HFFc6 (cell line): Measurements from ENCODE around the gene AADAT. TPM values are rescaled to one million over a fixed set of nuclear protein-coding genes. Genes with fewer than 3 reads are reported as not detected.

Experiments used
- DNase-seq: peaks from one replicate; pipeline ENCODE4 v3.0.0-alpha.2; 2018
- H3K27ac Mint-ChIP-seq: 2 replicates; pipeline ENCODE4 v1.8.0; 2020; ENCODE audit warnings: mild to moderate bottlenecking, mixed read lengths
- H3K27me3 Mint-ChIP-seq: 2 replicates; pipeline ENCODE4 v1.8.0; 2021; ENCODE audit warnings: mild to moderate bottlenecking, moderate library complexity, mixed read lengths; ENCODE audit not compliant: insufficient read depth
- H3K36me3 Mint-ChIP-seq: 2 replicates; pipeline ENCODE4 v1.8.0; 2021; ENCODE audit warnings: low read depth, mixed read lengths
- H3K4me1 Mint-ChIP-seq: 2 replicates; pipeline ENCODE4 v1.8.0; 2020; ENCODE audit warnings: low read depth, mixed read lengths
- H3K4me3 Mint-ChIP-seq: 2 replicates; pipeline ENCODE4 v1.8.0; 2020; ENCODE audit warnings: mild to moderate bottlenecking, moderate library complexity, mixed read lengths
- H3K9me3 Mint-ChIP-seq: 2 replicates; pipeline ENCODE4 v1.8.0; 2020; ENCODE audit warnings: mild to moderate bottlenecking, mixed read lengths
- total RNA-seq, 6 experiments: library from RNA; stranded (reverse); fragmentation: NEBNext Ultra II Directional; extraction: Animal tissue kit (Norgen Biotek cat#: 25700); gene quantifications; 2 replicates in 1 of 6; 3 replicates in 5 of 6; pipeline ENCODE4 v1.2.3, GENCODE V29; 2021
- TF ChIP-seq, protein P1 (sequence below): fragments of 200-600 bp; sonication (generic); IDR thresholded peaks from 2 replicates; pipeline ENCODE4 v1.5.0; 2021; ENCODE audit warnings: antibody characterized with exemption, mild to moderate bottlenecking

The AADAT gene
- total RNA-seq, 6 experiments from 2014 or later, result 5.6 to 6.6 (median 6.0) TPM

DNA sequence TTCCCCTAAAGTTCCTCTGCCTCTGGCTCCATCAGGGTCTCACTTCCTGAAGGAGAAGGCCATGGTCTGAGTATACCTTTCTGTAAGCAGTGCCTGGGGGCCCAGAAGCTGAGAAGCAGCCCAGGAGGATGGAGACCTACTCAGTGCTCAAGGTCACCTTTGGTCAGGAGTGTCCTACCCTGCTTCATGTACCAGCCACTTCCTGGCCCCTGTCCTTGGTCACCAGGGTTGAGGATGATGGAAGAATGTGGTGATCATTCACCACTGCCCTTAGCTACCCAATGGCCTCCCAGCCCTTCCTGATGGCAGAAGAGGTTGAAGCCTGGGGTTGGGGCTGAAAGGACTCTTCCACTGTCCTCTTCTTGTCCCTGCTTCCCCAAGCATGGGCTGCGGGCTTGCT lies 54.5 kb downstream of the AADAT start:
- H3K4me1 Mint-ChIP-seq, result peaks cover 2% of the 10 kb centered on the region; the same call in 1 of the 2 replicates
- H3K9me3 Mint-ChIP-seq, result no peaks in the 10 kb centered on the region
- no peak overlapping the region for H3K4me3 Mint-ChIP-seq
- no peak overlapping the region for H3K27ac Mint-ChIP-seq
- TF ChIP-seq, protein P1, sequence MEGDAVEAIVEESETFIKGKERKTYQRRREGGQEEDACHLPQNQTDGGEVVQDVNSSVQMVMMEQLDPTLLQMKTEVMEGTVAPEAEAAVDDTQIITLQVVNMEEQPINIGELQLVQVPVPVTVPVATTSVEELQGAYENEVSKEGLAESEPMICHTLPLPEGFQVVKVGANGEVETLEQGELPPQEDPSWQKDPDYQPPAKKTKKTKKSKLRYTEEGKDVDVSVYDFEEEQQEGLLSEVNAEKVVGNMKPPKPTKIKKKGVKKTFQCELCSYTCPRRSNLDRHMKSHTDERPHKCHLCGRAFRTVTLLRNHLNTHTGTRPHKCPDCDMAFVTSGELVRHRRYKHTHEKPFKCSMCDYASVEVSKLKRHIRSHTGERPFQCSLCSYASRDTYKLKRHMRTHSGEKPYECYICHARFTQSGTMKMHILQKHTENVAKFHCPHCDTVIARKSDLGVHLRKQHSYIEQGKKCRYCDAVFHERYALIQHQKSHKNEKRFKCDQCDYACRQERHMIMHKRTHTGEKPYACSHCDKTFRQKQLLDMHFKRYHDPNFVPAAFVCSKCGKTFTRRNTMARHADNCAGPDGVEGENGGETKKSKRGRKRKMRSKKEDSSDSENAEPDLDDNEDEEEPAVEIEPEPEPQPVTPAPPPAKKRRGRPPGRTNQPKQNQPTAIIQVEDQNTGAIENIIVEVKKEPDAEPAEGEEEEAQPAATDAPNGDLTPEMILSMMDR, result no peak
- no peak for DNase-seq
- peaks cover 23% of the 10 kb centered on the region for H3K27me3 Mint-ChIP-seq
- no peaks in the 10 kb centered on the region for H3K36me3 Mint-ChIP-seq

DNA sequence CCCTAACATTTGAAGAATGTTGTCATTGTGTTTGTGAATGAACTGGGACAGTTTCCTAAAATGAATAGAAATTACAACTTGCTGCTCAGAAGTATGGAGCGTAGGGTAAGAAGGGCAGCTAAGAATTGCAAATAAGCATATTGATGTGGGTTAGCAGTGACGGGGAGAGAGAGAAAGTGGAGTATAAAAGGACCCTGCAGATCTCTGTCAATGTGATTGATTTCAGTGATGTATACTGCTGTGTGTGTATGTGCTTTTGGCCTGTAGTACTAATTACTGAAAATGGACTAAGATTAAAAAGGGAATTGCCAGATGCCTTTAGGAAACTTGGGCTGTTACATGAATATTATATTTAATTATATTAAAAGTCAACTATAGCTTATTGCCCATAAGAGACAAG lies 55.8 kb downstream of the AADAT start:
- H3K36me3 Mint-ChIP-seq, result no peaks in the 10 kb centered on the region
- H3K4me1 Mint-ChIP-seq, result peaks cover 7% of the 10 kb centered on the region; the same call in 1 of the 2 replicates
- TF ChIP-seq, protein P1, result no peak
- H3K27ac Mint-ChIP-seq, result no peak overlapping the region
- H3K9me3 Mint-ChIP-seq, result no peaks in the 10 kb centered on the region
- H3K27me3 Mint-ChIP-seq, result peaks cover 25% of the 10 kb centered on the region
- no peak overlapping the region for H3K4me3 Mint-ChIP-seq
- DNase-seq, result no peak

- Mint-ChIP-seq H3K4me3 (no peak overlapping the region), H3K4me1 (peaks cover 18% of the 10 kb centered on the region), H3K27ac (no peak overlapping the region), H3K27me3 (peaks cover 21% of the 10 kb centered on the region; the same call in 1 of the 2 replicates), H3K36me3 (peaks cover 8% of the 10 kb centered on the region), H3K9me3 (peaks cover 5% of the 10 kb centered on the region; the same call in 1 of the 2 replicates)
- no peak for DNase-seq
- TF ChIP-seq, protein P1, result no peak
Measured at GRCh38 chr4:170030121-170030520, 59.6 kb downstream of the AADAT start.

DNA sequence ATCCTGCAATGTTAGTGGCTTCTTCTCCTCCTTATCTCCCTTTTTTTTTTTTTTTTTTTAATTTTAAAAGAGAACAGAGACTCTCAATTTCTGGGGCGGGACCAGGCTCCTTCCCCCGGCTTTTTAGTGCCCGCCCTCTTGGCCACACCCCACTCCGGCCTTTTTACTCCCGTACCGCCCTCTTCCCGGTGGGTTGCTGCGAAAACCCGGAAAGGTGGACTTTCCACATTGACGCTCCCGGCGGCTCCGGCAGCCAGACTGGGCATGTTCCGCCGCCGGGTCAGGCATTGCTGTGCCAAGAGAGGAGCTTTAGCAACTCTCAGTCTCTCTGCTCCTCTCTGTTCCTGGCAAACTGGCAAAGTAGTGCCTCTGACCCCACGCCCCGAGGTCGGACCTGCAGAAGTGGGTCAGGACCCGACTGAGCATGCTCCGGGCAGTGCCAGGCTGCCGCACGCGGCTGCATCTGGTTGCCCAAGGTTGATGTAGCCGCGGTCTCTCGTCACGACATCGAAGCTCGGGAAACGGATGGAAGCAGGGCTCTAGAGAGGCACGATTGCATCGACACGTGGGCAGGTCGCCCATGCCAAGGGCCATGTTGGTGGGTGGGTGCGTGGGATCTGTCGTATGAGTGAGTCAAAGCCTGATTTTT lies 62.5 kb downstream of the AADAT start:
- Mint-ChIP-seq H3K27ac (no peak overlapping the region), H3K4me1 (peaks cover 18% of the 10 kb centered on the region), H3K27me3 (peaks cover 19% of the 10 kb centered on the region), H3K36me3 (peaks cover 8% of the 10 kb centered on the region), H3K9me3 (peaks cover 5% of the 10 kb centered on the region; the same call in 1 of the 2 replicates), H3K4me3 (peak overlapping the region; percentile 89)
- DNase-seq, result peak; percentile 94
- TF ChIP-seq, protein P1, result no peak

DNA sequence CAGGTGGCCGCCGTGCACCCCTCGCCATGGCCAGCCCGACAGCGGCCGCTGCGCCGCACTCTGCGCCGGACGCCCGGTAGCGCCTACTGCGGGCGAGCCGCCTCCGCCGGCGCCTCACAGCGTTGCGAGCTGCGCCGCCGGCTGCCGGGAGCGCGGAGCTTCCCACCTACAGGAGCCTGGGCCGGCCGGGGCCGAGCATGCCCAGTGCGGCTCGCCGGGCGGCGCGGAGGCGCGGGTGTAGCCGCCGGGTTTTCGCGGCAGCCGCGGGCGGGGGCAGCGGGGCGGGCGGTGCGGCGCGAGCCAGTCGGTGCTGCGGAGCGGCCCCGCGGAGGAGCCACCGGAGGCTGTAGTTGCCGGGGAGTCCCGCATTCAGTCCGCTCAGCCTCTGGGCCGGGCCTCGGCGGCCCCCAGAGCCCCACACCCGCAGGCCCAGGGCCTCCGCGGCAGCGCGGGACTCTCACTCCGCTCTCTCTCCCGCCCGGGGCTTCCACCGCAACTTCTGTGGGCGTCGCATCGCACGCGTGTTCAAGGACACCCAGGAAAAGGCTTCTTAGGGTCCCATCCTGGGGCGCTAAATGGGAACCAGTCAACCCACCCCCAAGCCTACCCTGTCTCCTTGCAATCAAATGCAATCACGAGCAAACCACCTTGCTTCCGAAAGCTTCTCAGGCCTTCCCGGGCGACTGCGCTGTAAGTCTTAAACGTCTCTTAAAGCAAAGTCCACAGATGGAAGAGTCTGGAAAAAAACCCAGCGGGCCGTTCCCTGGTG lies 63.3 kb downstream of the AADAT start, which contains the start of gene MFAP3L:
TSS of gene MFAP3L (minus strand) at position 143 of the 769 bp plus-strand sequence. CDS start 20,518 bp downstream, outside the sequence.
- peaks cover 18% of the 10 kb centered on the region for H3K4me1 Mint-ChIP-seq
- peak within 1 kb of the TSS; percentile 89 for H3K4me3 Mint-ChIP-seq
- TF ChIP-seq, protein P1, result no peak
- peaks cover 13% of the 10 kb centered on the region for H3K27me3 Mint-ChIP-seq
- H3K27ac Mint-ChIP-seq, result peak within 1 kb of the TSS; percentile 54; the same call in 1 of the 2 replicates
- H3K36me3 Mint-ChIP-seq, result peaks cover 8% of the 10 kb centered on the region
- peaks cover 5% of the 10 kb centered on the region; the same call in 1 of the 2 replicates for H3K9me3 Mint-ChIP-seq
- DNase-seq, result peak; percentile 78
